ENCODE results near the gene RBBP8NL.

DNA sequence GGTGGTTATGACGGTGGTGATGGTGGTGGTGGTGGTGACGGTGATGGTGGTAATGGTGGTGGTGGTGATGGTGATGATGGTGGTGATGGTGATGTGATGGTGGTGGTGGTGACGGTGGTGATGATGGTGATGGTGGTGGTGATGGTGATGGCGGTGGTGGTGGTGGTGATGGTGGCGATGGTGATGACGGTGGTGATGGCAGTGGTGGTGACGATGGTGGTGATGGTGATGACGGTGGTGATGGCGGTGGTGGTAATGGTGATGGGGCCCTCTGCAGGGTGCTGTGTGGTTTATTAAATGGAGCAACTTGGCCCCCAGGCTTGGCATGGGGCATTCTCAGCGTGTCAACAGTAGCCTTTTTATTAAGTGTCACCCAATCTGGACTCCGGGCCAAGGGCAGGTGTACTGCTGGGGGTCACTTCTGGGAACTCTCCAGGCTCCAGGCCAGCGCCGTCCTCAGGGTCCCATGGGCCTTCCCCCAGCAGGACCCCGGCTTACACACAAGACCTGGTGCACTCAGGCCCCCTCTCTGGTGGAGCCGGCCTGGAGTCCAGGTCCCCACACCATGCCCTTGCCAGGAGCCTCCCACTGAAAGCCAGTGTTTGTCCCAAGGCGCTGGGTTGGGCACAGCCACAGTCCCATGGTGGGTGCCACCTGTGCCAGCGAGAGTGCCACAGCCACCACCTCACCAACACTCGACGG, 29.1 kb downstream of the RBBP8NL start:
- TF ChIP-seq, protein P1, sequence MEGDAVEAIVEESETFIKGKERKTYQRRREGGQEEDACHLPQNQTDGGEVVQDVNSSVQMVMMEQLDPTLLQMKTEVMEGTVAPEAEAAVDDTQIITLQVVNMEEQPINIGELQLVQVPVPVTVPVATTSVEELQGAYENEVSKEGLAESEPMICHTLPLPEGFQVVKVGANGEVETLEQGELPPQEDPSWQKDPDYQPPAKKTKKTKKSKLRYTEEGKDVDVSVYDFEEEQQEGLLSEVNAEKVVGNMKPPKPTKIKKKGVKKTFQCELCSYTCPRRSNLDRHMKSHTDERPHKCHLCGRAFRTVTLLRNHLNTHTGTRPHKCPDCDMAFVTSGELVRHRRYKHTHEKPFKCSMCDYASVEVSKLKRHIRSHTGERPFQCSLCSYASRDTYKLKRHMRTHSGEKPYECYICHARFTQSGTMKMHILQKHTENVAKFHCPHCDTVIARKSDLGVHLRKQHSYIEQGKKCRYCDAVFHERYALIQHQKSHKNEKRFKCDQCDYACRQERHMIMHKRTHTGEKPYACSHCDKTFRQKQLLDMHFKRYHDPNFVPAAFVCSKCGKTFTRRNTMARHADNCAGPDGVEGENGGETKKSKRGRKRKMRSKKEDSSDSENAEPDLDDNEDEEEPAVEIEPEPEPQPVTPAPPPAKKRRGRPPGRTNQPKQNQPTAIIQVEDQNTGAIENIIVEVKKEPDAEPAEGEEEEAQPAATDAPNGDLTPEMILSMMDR (IDR thresholded peaks at IDR 0.05 in 2 of 3, conservative IDR thresholded peaks at IDR 0.05 in 1 of 3; ENCODE audit: insufficient read depth in 2 of 3, low read depth in 1 of 3, low read length in 3 of 3): no peak
- TF ChIP-seq BCL6 (CRISPR knock-in tag; IDR thresholded peaks at IDR 0.05): no peak
- TF ChIP-seq ZSCAN29 (IDR thresholded peaks at IDR 0.05): no peak
- no peak for TF ChIP-seq SIX5 (IDR thresholded peaks at IDR 0.05; ENCODE audit: borderline replicate concordance in 1 of 2, insufficient read depth in 1 of 2, low read depth in 1 of 2, low read length in 2 of 2)
- no peak for TF ChIP-seq POLR2AphosphoS5 (IDR thresholded peaks at IDR 0.05; ENCODE audit: control insufficient read depth, insufficient read depth, low read depth, low read length)
- TF ChIP-seq EP300 (IDR thresholded peaks at IDR 0.05; ENCODE audit: low read length): no peak
- TF ChIP-seq TRIM24 (IDR thresholded peaks at IDR 0.05): no peak
- no peak for TF ChIP-seq MTA2 (IDR thresholded peaks at IDR 0.05; ENCODE audit: low read depth)
- no peak for TF ChIP-seq MXI1 (IDR thresholded peaks at IDR 0.05; ENCODE audit: low read depth, low read length)
- no peak for TF ChIP-seq ZNF232 (CRISPR knock-in tag; IDR thresholded peaks at IDR 0.05)

Data from K562 (cell line).